SK-N-SH (cell line): ENCODE measurements around the gene SH3BP1. TPM values are rescaled to one million over a fixed set of nuclear protein-coding genes. Genes with fewer than 3 reads are reported as not detected.

Experiments used
- CTCF ChIA-PET: fragments of 300-600, 350-600 bp; formaldehyde crosslinking; extraction: SDS; loops from one replicate; lab custom pipeline; 2021; lab: Yijun Ruan, JAX
- POLR2A ChIA-PET: fragments of 350-600 bp; sonication (Branson Sonifier 250); formaldehyde crosslinking; extraction: SDS; loops from one replicate; lab custom pipeline; 2020; ENCODE audit warnings: antibody characterized with exemption, inconsistent platforms; lab: Yijun Ruan, JAX
- DNase-seq: peaks from one replicate; pipeline ENCODE4 v3.0.0; 2012
- H2AFZ ChIP-seq: fragments of 200-600 bp; sonication (generic); 2 replicates; pipeline ENCODE4 v1.8.1; 2016; ENCODE audit warnings: antibody characterized with exemption, mild to moderate bottlenecking, low read depth
- H3F3A ChIP-seq: fragments of 200-600 bp; sonication (generic); replicated peaks from 2 replicates; pipeline ENCODE3; 2016; ENCODE audit warnings: antibody characterized with exemption, mild to moderate bottlenecking; ENCODE audit not compliant: insufficient read depth
- H3K27ac ChIP-seq, 2 experiments: fragments of 200-500 bp in 1 of 2; fragments of 200-600 bp in 1 of 2; sonication (Bioruptor generic) in 1 of 2; sonication (generic), shearing (Covaris generic) in 1 of 2; 2 replicates each; pipeline versions ENCODE4 v1.5.1 to v1.6.1; 2014 to 2016; ENCODE audit warnings: low read depth in 2 of 2, inconsistent platforms in 1 of 2, low read length in 1 of 2, mild to moderate bottlenecking in 1 of 2, mixed read lengths in 1 of 2
- H3K27me3 ChIP-seq: fragments of 200-600 bp; sonication (generic), shearing (Covaris generic); 2 replicates; pipeline ENCODE4 v1.6.1; 2016; ENCODE audit warnings: mixed run types; ENCODE audit not compliant: insufficient read depth
- H3K36me3 ChIP-seq, 2 experiments: fragments of 200-500 bp in 1 of 2; fragments of 200-600 bp in 1 of 2; sonication (Bioruptor generic) in 1 of 2; sonication (generic) in 1 of 2; replicated peaks in 1 of 2; 2 replicates each; pipeline versions ENCODE3 to v1.5.1; 2014 to 2016; ENCODE audit warnings: low read length in 1 of 2, mild to moderate bottlenecking in 1 of 2; ENCODE audit not compliant: insufficient read depth in 2 of 2, control insufficient read depth in 1 of 2
- H3K4me1 ChIP-seq, 2 experiments: fragments of 200-500 bp in 1 of 2; fragments of 200-600 bp in 1 of 2; sonication (Bioruptor generic) in 1 of 2; sonication (generic), shearing (Covaris generic) in 1 of 2; 2 replicates each; pipeline versions ENCODE4 v1.5.1 to v1.6.1; 2014 to 2016; ENCODE audit warnings: low read depth in 1 of 2, low read length in 1 of 2, mixed run types in 1 of 2; ENCODE audit not compliant: insufficient read depth in 2 of 2, control insufficient read depth in 1 of 2
- H3K4me2 ChIP-seq: fragments of 200-600 bp; sonication (generic), shearing (Covaris generic); 2 replicates; pipeline ENCODE4 v1.6.1; 2017; ENCODE audit warnings: mixed run types
- H3K4me3 ChIP-seq, 2 experiments: fragments of 200-500 bp in 1 of 2; fragments of 200-600 bp in 1 of 2; sonication (Bioruptor generic) in 1 of 2; sonication (generic), shearing (Covaris generic) in 1 of 2; 2 replicates each; pipeline versions ENCODE4 v1.5.1 to v1.8.1; 2014 to 2016; ENCODE audit warnings: low read depth in 2 of 2, inconsistent platforms in 1 of 2, low read length in 1 of 2, mild to moderate bottlenecking in 1 of 2, mixed read lengths in 1 of 2, moderate library complexity in 1 of 2
- H3K79me2 ChIP-seq: fragments of 200-600 bp; sonication (generic); 2 replicates; pipeline ENCODE4 v1.8.1; 2017; ENCODE audit warnings: mild to moderate bottlenecking; ENCODE audit not compliant: insufficient read depth
- H3K9ac ChIP-seq: fragments of 200-600 bp; sonication (generic); 2 replicates; pipeline ENCODE4 v1.6.1; 2017; ENCODE audit warnings: mixed run types
- H3K9me2 ChIP-seq: fragments of 200-600 bp; sonication (generic); 2 replicates; pipeline ENCODE4 v1.6.1; 2017; ENCODE audit warnings: mixed run types
- H3K9me3 ChIP-seq: fragments of 200-600 bp; sonication (generic); 2 replicates; pipeline ENCODE4 v1.6.1; 2017; ENCODE audit warnings: mixed run types, mild to moderate bottlenecking, moderate library complexity
- H4K20me1 ChIP-seq: fragments of 200-600 bp; sonication (generic); 2 replicates; pipeline ENCODE4 v1.6.1; 2017; ENCODE audit warnings: mild to moderate bottlenecking, mixed run types; ENCODE audit not compliant: insufficient read depth
- CHD2 ChIP-seq: fragments of 150-350 bp; IDR thresholded peaks from 2 replicates; pipeline ENCODE4 v1.6.1; 2018; ENCODE audit warnings: low read length; ENCODE audit not compliant: partially characterized antibody
- CTCF ChIP-seq: fragments of 200-600 bp; sonication (generic); IDR thresholded peaks from 2 replicates; pipeline ENCODE4 v1.6.1; 2017; ENCODE audit warnings: antibody characterized with exemption, mild to moderate bottlenecking, moderate library complexity
- ELF1 ChIP-seq: IDR thresholded peaks from 2 replicates; pipeline ENCODE4 v1.4.0; 2012
- EZH2phosphoT487 ChIP-seq: fragments of 200-600 bp; sonication (generic); IDR thresholded peaks from 2 replicates; pipeline ENCODE4 v1.6.1; 2017; ENCODE audit warnings: low read depth, mixed run types, mild to moderate bottlenecking, antibody characterized with exemption, moderate library complexity, borderline replicate concordance
- FOSL2 ChIP-seq: IDR thresholded peaks from 2 replicates; pipeline ENCODE4 v1.4.0; 2012; ENCODE audit warnings: low read depth, mild to moderate bottlenecking, moderate library complexity, borderline replicate concordance
- FOXJ3 ChIP-seq: sonication (generic); formaldehyde crosslinking; IDR thresholded peaks from 2 replicates; pipeline ENCODE4 v1.5.1; 2020; ENCODE audit warnings: mild to moderate bottlenecking, missing genetic modification reagents
- FOXM1 ChIP-seq: IDR thresholded peaks from 2 replicates; pipeline ENCODE4 v1.4.0; 2012; ENCODE audit warnings: low read depth, mild to moderate bottlenecking
- GATA2 ChIP-seq: sonication (generic); formaldehyde crosslinking; IDR thresholded peaks from 2 replicates; pipeline ENCODE4 v1.5.0; 2020; ENCODE audit warnings: mild to moderate bottlenecking, missing genetic modification reagents
- JUND ChIP-seq: IDR thresholded peaks from 2 replicates; pipeline ENCODE4 v1.4.0; 2012
- MAX ChIP-seq: IDR thresholded peaks from 2 replicates; pipeline ENCODE4 v1.4.0; 2012; ENCODE audit warnings: low read depth
- MEF2A ChIP-seq: IDR thresholded peaks from 2 replicates; pipeline ENCODE4 v1.4.0; 2012; ENCODE audit warnings: low read depth, borderline replicate concordance
- NFIC ChIP-seq: IDR thresholded peaks from 2 replicates; pipeline ENCODE4 v1.4.0; 2012; ENCODE audit warnings: borderline replicate concordance
- NRF1 ChIP-seq: IDR thresholded peaks from 2 replicates; pipeline ENCODE4 v1.6.1; 2012; ENCODE audit warnings: low read depth, mild to moderate bottlenecking, low read length
- POLR2AphosphoS5 ChIP-seq: IDR thresholded peaks from 2 replicates; pipeline ENCODE4 v1.6.1; 2012; ENCODE audit warnings: low read depth, low read length
- RCOR1 ChIP-seq: fragments of 150-350 bp; IDR thresholded peaks from 2 replicates; pipeline ENCODE4 v1.6.1; 2017; ENCODE audit warnings: antibody characterized with exemption, low read length
- RXRA ChIP-seq: IDR thresholded peaks from 2 replicates; pipeline ENCODE4 v1.4.0; 2012; ENCODE audit warnings: low read depth, mild to moderate bottlenecking, borderline replicate concordance
- SMC3 ChIP-seq: IDR thresholded peaks from 2 replicates; pipeline ENCODE4 v1.6.1; 2012; ENCODE audit warnings: low read depth, low read length, improper control_type of control experiment
- TCF12 ChIP-seq: IDR thresholded peaks from 2 replicates; pipeline ENCODE4 v1.4.0; 2012
- TEAD4 ChIP-seq: IDR thresholded peaks from 2 replicates; pipeline ENCODE4 v1.4.0; 2012; ENCODE audit warnings: mild to moderate bottlenecking, borderline replicate concordance; ENCODE audit not compliant: insufficient read depth
- YY1 ChIP-seq: IDR thresholded peaks from 2 replicates; pipeline ENCODE4 v1.4.0; 2012; ENCODE audit warnings: low read depth, mild to moderate bottlenecking
- WGBS: methylation state at CpG from one replicate; pipeline ENCODE4 v1.1.6; 2017; ENCODE audit warnings: low lambda C conversion rate; 5-methylcytosine and 5-hydroxymethylcytosine counted together
- polyA plus RNA-seq, 3 experiments: library from polyadenylated mRNA; depleted of rRNA; stranded (reverse); fragments of >200 nt; gene quantifications; 2 replicates each; pipeline ENCODE4 v1.2.3, GENCODE V29; 2012
- TF ChIP-seq, protein P1 (sequence below): fragments of 150-350 bp; IDR thresholded peaks from 2 replicates; pipeline ENCODE4 v1.6.1; 2017; ENCODE audit warnings: antibody characterized with exemption, low read length, low read depth, borderline replicate concordance
- TF ChIP-seq, protein P2 (sequence below): IDR thresholded peaks from 2 replicates; pipeline ENCODE4 v1.4.0; 2012; ENCODE audit warnings: low read depth, borderline replicate concordance

Gene SH3BP1
- polyA plus RNA-seq, 1 of the 3 experiments (the other 2 are of a cell fraction) = 8.9 TPM

DNA sequence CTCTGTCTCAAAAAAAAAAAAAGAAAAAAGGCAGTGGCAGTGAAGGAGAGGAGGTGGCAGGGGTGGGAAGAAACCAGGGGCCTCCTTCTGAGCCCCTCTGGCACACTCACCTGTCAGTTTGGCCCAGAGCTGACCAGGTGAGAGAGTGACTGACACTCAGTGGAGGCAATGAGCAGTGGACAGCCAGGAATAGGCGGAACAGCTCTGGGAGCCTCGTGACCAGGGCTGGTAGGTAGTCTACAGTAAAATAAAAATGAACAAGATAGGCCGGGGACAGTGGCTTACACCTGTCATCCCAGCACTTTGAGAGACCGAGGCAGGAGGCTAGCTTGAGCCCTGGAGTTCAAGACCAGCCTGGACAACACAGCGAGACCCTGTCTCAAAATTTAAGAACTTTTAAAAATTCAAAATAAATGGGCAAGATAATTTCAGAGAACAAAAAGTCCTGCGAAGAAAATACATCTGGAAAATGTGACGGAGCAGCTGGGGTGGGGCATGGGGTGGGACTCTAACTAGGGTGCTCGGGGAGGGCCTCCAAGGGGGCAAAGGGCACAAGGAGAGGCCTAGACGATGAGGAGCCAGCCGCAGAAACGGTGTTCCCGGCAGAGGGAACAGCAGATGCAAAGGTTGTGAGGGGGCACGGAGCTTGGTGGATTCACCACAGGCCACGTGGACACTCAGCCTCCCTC lies 15.2 kb downstream of the SH3BP1 start:
- TF ChIP-seq SMC3 (no peak), FOSL2 (no peak), GATA2 (no peak), NFIC (no peak), JUND (no peak), RCOR1 (no peak), MAX (no peak), NRF1 (no peak)
- TF ChIP-seq, protein P1, sequence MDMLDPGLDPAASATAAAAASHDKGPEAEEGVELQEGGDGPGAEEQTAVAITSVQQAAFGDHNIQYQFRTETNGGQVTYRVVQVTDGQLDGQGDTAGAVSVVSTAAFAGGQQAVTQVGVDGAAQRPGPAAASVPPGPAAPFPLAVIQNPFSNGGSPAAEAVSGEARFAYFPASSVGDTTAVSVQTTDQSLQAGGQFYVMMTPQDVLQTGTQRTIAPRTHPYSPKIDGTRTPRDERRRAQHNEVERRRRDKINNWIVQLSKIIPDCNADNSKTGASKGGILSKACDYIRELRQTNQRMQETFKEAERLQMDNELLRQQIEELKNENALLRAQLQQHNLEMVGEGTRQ = no peak
- TF ChIP-seq, protein P2, sequence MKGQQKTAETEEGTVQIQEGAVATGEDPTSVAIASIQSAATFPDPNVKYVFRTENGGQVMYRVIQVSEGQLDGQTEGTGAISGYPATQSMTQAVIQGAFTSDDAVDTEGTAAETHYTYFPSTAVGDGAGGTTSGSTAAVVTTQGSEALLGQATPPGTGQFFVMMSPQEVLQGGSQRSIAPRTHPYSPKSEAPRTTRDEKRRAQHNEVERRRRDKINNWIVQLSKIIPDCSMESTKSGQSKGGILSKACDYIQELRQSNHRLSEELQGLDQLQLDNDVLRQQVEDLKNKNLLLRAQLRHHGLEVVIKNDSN = no peak
- TF ChIP-seq, all 33 proteins: peak for 0
- CTCF ChIA-PET = interaction anchor here (3.5 to 44.3 kb wide), 2 partner anchors 21 to 27 kb away, joined by 11 to 898 read pairs; partner anchors contain the start of gene SH3BP1
- no peak for DNase-seq
- Histone ChIP-seq H3K4me2 (no peak overlapping the region), H3K79me2 (peaks cover 7% of the 10 kb centered on the region), H3K4me1 (peaks cover 4 to 13% of the 10 kb centered on the region in 2 experiments; a peak in 1 of 4 replicates), H2AFZ (no peak overlapping the region), H3K27ac (no peak overlapping the region), H3K4me3 (no peak overlapping the region), H3F3A (peaks cover 10% of the 10 kb centered on the region), H4K20me1 (0 out of 2 replicates have a peak, but pooled peaks cover 4% of the 10 kb centered on the region), H3K9me3 (no peaks in the 10 kb centered on the region), H3K36me3 (peaks cover 3 to 7% of the 10 kb centered on the region in 2 experiments), H3K9ac (no peak overlapping the region), H3K27me3 (no peaks in the 10 kb centered on the region), H3K9me2 (no peaks in the 10 kb centered on the region)
- WGBS = 84% methylated on average over 13 of the region's 14 CpGs
- POLR2A ChIA-PET = no interaction called here

GRCh38 chr22:37655252-37655563 lies 15.7 kb downstream of the SH3BP1 start:
- no peak for DNase-seq
- H3K4me3 ChIP-seq = no peak overlapping the region
- peaks cover 12% of the 10 kb centered on the region for H3K79me2 ChIP-seq
- no peak overlapping the region for H2AFZ ChIP-seq
- H3K27ac ChIP-seq = no peak overlapping the region
- ChIA-PET POLR2A (no interaction called here), CTCF (interaction anchor here (3.5 to 44.3 kb wide), 2 partner anchors 21 to 26 kb away, joined by 11 to 898 read pairs; partner anchors contain the start of gene SH3BP1)
- H3K36me3 ChIP-seq = peaks cover 2 to 7% of the 10 kb centered on the region in 2 experiments
- no peaks in the 10 kb centered on the region for H3K9me2 ChIP-seq
- WGBS = 85% methylated on average over 13 of the region's 17 CpGs
- peaks cover 5 to 18% of the 10 kb centered on the region in 2 experiments; a peak in 2 of 4 replicates for H3K4me1 ChIP-seq
- H4K20me1 ChIP-seq = peaks cover 9% of the 10 kb centered on the region; the same call in 1 of the 2 replicates
- H3K4me2 ChIP-seq = no peak overlapping the region
- H3K9ac ChIP-seq = no peak overlapping the region
- H3K9me3 ChIP-seq = no peaks in the 10 kb centered on the region
- peaks cover 10% of the 10 kb centered on the region for H3F3A ChIP-seq
- H3K27me3 ChIP-seq = no peaks in the 10 kb centered on the region
- TF ChIP-seq FOXJ3 = no peak
- no peak for TF ChIP-seq RCOR1
- no peak for TF ChIP-seq POLR2AphosphoS5
- TF ChIP-seq ELF1 = no peak
- TF ChIP-seq YY1 = no peak
- no peak for TF ChIP-seq MEF2A
- no peak for TF ChIP-seq TEAD4
- TF ChIP-seq RXRA = no peak
- TF ChIP-seq NFIC = no peak
- TF ChIP-seq TCF12 = no peak
- TF ChIP-seq FOXM1 = no peak
- no peak for TF ChIP-seq EZH2phosphoT487
- TF ChIP-seq, protein P1 = no peak
- TF ChIP-seq CTCF = no peak
- TF ChIP-seq, protein P2 = no peak
- TF ChIP-seq CHD2 = no peak
- TF ChIP-seq FOSL2 = no peak
